SH-SY5Y (cell line): ENCODE data around the gene C16orf89.
"Not testable (repeated sequence)": the region's sequence is repeated elsewhere in the genome, so short reads cannot be mapped to it uniquely, and the experiment has no call there.

Experiments
- GATA2 ChIP-seq: IDR thresholded peaks from 2 replicates; pipeline ENCODE4 v1.6.1; 2011; ENCODE audit warnings: mild to moderate bottlenecking, low read depth, low read length
- GATA3 ChIP-seq: IDR thresholded peaks from 2 replicates; pipeline ENCODE4 v1.6.1; 2011; ENCODE audit warnings: low read depth, mild to moderate bottlenecking, low read length, moderate library complexity

The C16orf89 gene, protein sequence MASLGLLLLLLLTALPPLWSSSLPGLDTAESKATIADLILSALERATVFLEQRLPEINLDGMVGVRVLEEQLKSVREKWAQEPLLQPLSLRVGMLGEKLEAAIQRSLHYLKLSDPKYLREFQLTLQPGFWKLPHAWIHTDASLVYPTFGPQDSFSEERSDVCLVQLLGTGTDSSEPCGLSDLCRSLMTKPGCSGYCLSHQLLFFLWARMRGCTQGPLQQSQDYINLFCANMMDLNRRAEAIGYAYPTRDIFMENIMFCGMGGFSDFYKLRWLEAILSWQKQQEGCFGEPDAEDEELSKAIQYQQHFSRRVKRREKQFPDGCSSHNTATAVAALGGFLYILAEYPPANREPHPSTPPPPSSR

DNA sequence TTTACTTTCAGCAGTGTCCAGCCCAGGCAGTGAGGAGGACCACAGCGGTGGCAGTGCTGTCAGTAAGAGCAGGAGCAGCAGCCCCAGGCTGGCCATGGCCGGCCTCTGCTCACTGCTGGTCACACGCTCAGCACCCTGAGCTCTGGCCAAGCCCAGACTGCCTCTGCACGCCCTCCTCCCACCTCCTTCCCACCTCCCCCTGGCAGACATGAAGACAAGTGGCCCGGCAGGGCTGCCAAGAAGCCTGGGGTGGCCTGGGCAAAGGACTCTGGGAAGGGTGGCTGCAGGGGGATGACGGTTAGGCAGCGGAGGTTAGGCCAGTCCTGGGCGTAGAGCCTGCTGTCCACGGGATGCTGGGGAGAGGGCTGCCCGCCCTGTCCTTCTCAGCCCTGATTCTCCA is at the start of gene C16orf89:
TSS of gene C16orf89 (minus strand) at position 144 of the 400 bp plus-strand sequence. CDS start at position 96, 48 bp downstream.
- TF ChIP-seq GATA3 (no peak), GATA2 (no peak)

GRCh38 chr16:5108505-5109158 is 42.9 kb upstream of the C16orf89 start:
- TF ChIP-seq GATA2 (no peak), GATA3 (no peak)

DNA sequence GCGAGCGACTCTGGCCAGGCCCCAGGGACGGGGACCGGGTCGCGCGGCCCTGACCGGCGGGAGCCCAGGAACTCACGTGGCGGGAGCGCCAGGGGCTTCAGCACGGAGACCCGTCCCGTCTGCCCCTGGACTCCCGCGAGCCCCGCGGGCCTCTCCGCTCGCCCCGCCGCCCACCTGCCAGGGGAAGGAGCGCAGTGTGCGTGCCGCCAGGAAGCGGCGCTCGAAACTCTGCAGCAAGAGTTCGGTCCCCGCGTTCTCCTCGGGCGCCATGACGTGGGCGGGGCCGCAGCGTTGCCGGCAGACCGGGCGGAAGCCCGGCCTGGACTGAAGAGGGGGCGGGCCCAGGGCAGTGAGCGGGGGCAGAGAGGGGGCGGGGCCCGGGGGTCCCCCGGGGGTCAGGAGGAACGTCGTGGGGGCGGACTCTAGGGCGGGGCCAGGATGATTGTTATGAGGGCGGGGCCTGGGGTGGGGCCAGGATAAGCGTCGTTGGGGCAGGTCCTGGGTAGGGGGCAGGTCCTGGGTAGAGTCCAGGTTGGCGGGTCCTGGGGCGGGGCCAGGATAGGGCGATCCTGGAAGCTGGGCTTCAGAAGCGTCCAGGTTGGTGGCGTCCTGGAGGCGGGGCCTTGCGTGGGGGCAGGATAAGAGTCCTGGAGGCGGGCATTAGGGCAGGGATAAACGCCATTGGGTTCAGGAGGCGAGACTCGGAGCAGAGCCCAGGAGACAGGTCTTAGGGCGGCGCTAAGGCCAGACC is 31.9 kb upstream of the C16orf89 start, which contains the start of gene EEF2KMT:
TSS of gene EEF2KMT (minus strand) at position 326 of the 751 bp plus-strand sequence. CDS start at position 270, 56 bp downstream.
- TF ChIP-seq GATA2, GATA3: not testable (repeated sequence)

GRCh38 chr16:5078626-5079025 is 12.9 kb upstream of the C16orf89 start:
- no peak for TF ChIP-seq GATA2
- no peak for TF ChIP-seq GATA3

DNA sequence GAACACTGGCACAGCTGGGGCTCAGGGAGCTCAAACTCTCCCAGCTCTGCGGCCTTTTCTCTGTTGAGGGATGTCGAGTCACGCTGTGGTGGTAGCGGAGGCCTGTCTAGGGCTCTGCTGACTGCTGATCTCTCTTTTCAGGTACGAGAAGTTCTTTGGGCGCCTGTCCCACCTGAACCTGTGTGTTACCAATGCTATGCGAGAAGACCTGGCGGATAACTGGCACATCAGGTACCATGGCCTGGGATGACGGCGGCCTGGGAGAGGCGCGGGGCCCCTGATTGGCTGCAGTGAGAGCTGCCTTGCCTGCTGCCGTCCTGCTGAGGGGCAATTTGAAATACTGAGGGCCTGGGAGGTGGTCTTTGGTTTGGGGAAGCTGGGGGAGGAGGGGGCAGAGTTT is 11.5 kb upstream of the C16orf89 start:
- TF ChIP-seq GATA3, result no peak
- TF ChIP-seq GATA2, result no peak

- TF ChIP-seq GATA3 (no peak), GATA2 (no peak)
These were observed 9.9 kb upstream of the C16orf89 start for GRCh38 chr16:5075637-5076036.

DNA sequence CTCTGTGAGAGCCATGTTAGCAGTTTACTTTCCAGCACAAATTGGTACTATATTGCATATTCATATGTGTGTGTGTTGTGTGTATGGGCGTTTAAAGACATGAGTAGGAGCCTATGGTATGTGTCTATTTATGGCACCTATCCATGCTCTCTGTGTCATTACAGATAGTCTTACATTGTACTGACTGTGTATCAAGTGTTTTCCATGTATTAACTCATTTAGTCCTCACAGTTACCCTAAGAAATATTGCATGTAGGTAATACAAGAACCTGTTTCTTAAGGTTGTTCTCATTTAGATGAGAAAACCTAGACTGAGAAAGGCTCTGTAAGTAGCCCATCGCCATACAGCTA is 7.5 kb upstream of the C16orf89 start:
- TF ChIP-seq GATA3 (no peak), GATA2 (no peak)

GRCh38 chr16:5072334-5073278 is 6.8 kb upstream of the C16orf89 start:
- no peak for TF ChIP-seq GATA2
- no peak for TF ChIP-seq GATA3

DNA sequence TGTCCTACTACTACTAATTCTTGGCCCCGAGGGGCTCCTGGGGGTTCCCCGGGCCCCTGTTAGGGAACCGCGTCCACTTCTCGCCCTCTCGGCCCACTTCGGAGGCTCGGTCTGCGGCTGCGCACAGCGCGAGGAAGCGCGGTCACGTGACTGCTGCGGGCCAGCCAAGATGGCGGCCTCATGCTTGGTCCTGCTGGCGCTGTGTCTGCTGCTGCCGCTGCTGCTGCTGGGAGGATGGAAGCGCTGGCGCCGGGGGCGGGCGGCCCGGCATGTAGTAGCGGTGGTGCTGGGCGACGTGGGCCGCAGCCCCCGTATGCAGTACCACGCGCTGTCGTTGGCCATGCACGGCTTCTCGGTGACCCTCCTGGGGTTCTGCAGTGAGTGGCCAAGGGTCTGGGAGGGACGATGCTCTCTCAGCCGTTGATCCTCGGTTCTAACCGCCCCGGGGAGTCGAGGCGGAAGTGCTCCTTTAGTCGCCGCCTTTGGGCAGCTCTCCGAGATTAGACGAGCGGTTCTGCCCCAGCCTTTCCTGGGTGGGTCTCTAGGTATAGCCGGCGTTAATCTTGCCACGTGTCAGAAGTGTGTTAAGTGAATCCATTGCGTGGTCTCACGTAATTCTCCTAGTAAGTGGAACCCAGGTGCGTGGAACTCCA is 6.1 kb upstream of the C16orf89 start, which contains the start of gene ALG1:
TSS of gene ALG1 (plus strand) at position 163 of the 653 bp plus-strand sequence. CDS start at position 170, 7 bp downstream.
- TF ChIP-seq GATA3, result no peak
- TF ChIP-seq GATA2, result no peak

DNA sequence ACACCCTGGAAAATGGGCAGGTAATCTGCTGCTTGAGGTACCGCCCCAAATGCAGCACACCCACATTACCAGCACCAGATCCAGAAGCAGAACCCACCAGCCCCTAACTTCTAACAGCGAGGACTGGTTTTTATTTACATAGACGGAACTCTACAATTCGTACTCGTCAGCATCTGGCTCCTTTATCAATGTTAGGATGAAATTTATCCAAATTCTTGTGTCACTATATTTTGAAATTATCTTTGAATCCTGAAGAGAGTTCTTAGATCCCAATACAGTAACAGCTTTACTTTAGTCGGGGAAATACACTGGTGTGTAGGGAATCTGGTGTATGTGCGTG is 5.6 kb upstream of the C16orf89 start:
- no peak for TF ChIP-seq GATA3
- TF ChIP-seq GATA2, result no peak

DNA sequence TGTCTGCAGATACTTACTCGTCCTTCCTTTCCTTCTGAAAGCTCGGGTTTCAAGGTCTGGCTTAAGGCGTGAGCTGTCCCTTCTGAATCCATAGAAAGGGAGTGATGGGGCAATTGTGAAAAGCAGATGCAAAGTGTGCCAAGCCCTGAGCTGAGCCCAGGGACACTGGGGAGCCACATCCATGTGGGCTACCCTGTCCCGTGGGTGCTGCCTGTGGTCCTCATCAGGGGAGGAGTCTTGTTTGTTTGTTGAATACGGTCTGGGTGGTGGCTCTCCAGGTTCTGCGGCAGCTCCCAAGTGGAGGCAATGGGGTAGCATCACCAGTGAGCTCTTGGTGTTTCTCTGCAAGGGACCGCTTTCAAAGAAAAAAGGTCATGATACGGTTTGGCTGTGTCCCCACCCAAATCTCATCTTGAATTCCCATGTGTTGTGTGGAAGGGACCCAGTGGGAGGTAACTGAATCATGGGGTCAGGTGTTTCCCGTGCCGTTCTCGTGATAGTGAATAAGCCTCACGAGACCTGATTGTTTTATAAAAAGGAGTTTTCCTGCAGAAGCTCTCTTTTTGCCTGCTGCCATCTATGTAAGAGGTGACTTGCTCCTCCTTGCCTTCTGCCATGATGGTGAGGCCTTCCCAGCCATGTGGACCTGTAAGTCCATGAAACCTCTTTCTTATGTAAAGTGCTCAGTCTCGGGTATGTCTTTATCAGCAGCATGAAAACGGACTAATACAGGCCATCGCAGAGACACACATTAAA is 4.9 kb upstream of the C16orf89 start:
- TF ChIP-seq GATA3, result no peak
- no peak for TF ChIP-seq GATA2

DNA sequence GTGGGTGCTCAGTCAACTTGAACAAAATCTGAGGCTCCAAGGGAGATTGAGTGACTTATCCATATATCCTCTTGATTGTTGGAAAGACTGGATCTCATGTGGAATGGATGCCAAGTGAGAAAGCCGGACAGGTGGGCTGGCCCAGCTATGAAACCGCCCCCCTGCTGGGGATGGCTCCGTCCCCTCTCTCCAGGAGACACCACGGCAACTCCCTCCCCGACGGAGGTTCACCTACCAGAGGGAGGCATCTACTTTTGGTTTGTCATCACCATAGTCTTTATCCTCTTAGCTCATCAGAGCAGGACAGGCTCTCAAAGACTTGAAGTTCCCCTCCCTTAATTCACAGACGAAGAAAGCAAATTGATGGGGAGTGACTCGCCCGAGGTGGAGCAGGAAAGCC is 4.1 kb upstream of the C16orf89 start:
- no peak for TF ChIP-seq GATA3
- TF ChIP-seq GATA2, result no peak

GRCh38 chr16:5069048-5069447 is 3.3 kb upstream of the C16orf89 start:
- TF ChIP-seq GATA2 (no peak), GATA3 (no peak)
